HuH-7.5 (cell line): ENCODE results near the gene UVRAG.

Experiments
- DNase-seq: peaks from one replicate; pipeline ENCODE4 v3.0.0; 2011; ENCODE audit warnings: low spot score

The UVRAG gene

DNA sequence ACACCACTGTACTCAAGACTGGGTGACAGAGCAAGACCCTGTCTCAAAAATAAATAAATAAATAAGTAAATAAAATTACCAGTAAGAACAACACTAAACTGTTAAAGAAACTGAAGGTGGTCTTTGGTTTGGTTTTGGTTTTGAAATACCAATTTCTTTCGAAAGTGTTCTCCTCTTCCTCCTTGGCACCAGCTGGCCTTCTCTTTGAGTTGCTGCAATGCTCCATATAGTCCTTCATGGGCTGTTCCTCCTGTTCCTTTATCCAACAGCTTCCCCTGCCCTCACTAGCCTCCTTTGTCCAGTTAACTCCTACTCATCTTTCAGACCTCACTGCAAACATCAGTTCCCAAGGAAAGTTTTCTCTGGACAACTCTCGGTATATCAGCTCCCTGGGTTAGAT lies 5.0 kb upstream of the UVRAG start:
- DNase-seq: no peak

DNA sequence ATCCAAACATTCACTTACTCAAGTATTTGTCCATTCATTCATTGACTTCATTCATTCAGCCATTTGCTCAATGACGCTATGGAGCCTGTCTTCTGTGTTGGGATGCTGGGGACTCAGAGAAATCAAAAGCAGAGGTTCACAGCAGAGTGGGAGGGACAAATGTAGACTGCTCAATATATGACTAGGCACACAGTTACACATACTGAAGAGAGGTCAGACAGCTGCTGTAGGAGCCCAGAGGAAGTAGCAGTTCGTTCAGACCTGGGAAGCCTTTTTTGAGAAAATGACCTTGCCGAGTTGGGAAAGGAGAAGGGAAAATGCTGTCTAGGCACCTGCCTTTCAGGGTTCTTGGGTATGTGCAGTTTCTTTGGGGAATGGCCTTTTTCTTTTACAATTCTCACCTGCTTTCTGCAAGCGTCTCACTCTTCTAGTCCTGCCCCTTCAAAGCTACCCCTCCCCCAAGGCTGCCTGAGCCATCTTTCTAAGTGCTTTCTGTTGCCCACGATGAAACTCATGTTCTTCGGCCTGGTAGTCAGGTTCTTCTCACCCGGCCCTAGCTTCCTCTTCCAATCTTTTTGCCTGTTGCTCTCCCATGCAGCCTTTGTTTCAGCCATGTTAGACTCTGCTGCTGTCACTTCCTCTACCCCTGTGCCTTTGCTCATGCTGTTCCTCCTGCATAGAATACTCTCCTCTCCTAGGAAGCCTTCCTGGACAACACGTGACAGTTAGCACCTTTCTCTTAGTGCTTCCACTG lies 4.2 kb upstream of the UVRAG start:
- no peak for DNase-seq

DNA sequence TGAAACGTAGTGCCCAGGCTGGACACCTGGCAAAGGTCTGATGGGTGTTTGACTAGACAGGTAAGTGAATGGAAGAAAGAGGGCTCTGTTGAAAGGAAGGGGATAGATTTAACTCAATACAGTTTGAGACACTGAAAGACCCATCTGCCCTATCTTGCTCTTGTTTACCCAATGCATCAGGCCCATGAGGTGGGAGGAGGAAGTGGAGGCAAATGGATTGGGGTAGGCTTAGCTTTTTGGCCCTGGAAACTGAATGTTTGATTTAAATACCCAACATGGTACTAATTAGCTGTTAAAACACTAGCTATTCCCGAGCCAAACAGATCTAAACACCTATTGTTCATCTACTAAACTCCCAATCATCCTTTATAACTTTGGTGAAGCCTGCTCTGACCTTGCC lies 3.5 kb upstream of the UVRAG start:
- no peak for DNase-seq

DNA sequence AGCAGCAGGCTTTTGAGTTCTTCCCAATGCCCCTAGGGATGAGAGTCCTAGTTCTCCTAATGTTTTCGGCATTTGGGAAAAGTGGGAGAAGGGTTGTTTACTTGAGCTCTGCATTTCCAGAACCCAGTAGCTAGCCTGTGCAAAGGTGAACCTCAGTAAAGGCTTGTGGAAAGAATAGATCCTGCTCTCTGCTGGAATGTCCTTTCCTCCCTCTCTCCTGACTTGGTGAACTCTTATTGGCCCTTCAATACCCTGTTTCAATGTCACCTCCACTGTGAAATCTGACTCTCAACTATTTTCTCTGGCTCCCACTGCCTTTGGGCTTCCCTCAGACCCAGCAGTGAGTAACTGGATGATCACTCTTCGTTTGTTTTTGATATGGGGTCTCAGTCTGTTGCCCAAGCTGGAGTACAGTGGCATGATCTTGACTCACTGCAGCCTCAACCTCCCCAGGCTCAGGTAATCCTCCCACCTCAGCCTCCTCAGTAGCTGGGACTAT lies 2.4 kb upstream of the UVRAG start:
- no peak for DNase-seq

DNA sequence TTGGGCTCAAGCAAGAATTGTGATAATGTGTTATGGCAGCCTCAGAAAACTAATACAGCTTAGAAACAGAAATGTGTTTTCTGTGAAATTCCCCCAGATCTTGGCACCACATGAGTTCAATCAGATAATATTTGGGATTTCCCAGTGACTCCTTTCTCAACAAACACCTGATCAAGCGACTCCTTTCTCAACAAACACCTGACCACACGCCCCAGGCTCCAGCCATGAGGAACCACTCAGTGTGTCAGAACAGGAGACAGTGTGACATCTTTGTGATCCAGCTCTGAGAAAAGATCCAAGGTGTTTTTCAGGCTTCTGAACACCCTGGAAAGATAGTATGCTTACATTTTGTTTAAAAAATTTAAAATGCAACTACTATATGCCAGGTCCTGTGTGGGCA lies 1.9 kb upstream of the UVRAG start:
- no peak for DNase-seq

DNA sequence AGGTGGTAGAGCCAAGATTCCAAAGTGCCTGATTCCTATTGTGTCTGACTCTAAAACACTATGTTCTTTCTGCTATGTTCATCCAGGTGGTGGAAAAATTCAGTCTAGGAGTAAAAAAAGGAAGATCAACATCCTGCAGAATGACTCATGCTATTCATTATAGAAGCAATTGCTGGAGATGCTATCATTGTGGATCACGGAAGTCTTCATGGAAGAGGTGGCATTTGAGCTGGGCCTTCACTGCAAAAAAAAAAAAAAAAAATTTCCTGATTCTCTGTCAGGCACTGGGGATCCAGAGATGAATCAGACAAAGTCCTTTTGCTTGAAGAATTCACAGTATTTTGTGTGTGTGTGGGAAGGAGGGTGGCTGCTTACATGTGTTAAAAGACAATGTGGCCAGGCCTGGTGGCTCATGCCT lies 1.4 kb upstream of the UVRAG start:
- DNase-seq: no peak

DNA sequence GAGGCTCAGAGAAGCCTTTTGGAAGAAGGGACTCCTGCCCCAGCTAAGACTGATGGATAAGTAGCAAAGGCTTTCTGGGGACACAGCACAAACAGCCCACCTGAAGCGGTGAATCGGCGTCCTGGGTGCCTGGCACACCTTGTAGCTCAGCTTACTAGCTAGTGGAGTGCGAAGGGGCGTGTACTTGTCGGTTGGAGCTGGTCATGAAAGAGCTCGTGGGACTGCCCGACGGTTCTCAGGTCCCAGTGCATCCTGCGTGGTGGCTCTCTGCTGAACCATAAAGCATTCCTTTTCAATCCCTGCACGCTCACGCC lies 690 bp upstream of the UVRAG start:
- DNase-seq: no peak

DNA sequence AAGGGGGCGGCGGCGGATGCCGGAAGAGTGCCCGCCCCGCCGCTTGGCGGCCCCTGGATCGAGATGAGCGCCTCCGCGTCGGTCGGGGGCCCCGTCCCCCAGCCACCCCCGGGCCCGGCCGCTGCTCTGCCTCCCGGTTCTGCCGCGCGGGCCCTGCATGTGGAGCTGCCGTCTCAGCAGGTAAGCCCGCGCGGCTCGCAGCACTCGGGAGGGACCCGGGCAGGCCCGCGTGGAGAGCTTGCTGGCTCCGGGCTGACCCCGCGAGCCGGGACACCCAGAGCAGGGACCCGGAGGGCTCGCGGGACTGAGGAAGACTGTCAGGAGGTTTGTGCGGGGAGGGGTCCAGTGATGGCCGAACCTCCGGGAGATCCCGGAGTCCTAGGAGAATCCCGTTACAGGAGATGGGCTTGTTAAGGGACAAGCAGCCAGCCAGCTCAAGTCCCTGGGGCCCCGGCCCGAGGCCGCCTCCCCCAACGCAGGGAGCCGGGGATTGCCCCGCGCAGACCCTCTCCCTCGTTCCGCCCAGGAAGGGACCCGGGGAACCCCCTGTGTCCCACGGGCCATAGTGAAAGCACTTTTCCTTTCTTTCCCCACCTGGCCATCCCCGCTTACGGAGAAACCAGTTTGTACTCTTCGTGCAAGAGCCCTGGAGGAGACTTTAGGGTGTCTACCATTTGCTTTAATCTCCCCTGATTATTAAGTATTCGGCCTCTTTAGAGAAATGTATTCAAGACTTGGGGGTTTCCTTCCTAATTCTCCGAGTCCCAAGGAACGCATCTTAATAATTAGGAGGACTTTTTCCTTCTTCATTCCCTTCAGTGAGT lies 547 bp downstream of the UVRAG start:
- DNase-seq: peak; percentile 30

DNA sequence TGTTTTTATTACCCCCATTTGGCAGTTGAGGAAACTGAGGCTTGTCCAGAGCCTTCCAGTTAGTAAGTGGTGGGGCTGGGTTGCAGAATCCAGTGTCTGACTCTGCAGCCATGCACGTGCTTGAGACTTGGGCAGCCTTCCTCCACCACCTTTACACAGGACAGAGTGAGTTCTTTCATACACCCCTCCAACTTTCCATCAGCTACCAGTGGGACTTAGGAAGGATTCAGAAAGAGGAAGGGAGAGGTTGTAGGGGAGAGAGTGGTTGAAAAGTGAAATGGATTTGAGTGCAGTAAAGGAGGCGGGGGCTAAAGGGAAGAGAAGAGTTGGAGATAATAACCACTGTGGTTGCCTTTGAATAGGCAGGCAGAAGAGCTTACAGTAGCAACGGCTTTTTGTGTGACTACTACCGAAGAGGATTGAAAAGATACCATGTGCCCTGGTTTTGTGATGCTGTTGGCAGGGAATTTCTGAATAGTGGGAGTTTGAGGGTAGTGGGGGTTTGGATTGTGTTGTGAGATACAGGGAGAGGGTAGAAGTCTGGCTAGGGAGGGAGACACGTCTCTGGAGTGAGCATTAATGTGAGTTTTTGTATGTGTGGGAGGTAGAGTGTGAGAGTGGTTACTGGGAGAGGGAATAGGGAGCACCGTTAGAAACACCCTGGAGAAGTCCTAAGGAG lies 1.7 kb downstream of the UVRAG start:
- DNase-seq: no peak

DNA sequence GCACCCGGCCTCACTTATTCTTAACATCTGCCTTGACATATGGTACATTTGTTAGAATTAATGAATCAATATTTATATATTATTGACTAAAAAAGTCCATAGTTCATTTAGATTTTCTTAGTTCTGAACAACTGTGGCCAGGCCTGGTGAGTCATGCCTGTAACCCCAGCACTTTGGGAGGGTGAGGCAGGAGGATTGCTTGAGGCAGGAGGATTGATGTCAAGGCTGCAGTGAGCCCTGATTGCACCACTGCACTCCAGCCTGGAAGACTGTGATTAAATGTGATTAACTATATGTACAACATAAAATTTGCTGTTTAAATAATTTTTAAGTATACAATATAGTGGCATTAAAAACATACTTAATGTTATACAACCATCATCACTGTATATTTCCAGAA lies 5.6 kb downstream of the UVRAG start:
- no peak for DNase-seq

DNA sequence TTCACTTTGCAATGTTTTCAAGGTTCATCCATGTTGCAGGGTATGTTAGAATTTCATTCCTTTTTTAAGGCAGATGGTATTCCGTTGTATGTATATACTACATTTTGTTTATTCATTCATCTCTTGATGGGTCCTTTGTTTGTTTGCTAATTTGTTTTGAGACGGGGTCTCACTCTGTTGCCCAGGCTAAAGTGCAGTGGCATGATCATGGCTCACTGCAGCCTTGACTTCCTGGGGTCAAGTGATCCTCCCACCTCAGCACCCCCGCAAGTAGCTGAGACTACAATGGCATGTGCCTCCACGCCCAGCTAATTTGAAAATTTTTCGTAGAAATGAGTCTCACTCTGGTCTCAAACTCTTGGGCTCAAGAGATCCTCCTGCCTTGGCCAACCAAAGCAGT lies 6.2 kb downstream of the UVRAG start:
- DNase-seq: no peak

DNA sequence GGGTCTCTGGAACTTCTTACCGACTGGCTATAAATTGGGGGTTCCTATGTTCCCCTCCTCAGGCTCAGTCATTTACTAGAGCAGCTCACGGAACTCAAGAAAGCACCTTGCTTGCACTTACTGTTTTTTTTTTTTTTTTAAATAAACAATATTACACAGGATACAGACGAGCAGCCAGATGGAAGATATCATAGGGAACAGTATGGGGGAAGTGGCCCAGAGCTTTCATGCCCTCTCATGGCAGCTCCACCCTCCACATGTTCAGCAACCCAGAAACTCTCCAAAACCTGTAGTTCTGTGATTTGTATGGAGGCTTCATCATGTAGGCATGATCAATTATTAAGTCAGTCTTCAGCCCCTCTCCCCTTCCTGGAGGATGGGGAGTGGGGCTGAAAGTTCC lies 7.5 kb downstream of the UVRAG start:
- DNase-seq: no peak

DNA sequence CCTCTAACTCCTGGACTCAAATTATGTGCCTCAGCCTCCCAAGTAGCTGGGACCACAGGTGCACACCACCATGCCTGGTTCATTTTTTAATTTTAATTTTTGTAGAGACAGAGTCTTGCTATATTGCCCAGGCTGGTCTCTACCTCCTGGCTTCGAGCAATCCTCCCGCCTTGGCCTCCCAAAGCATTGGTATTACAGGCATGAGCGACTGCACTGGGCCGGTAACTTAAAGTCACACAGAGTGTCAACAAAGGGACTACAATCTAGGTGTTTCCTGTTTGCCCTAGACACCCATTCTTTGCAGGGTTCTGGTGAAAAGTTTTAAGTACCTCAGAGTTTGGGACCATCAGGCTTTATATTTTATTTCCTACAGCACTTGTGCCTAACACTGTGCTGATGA lies 8.4 kb downstream of the UVRAG start:
- DNase-seq: no peak

DNA sequence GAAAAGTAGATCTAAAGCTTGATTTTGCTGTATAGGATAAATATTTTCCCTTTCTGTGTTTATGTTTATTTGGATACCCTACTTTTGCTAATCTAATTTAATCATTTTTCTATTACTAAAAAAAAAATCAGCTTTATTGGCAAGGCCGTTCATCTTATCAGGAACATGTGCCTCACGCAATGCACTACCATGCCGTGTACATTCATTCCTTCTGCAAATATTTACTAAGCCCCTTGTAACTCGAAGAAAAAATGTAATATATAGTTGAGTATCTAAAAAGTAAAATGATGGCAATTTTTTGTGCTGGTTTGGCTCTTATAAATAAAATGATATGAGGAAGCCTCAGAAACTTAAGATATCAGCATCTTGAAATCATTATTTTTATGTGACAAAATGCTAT lies 8.9 kb downstream of the UVRAG start:
- DNase-seq: no peak

DNA sequence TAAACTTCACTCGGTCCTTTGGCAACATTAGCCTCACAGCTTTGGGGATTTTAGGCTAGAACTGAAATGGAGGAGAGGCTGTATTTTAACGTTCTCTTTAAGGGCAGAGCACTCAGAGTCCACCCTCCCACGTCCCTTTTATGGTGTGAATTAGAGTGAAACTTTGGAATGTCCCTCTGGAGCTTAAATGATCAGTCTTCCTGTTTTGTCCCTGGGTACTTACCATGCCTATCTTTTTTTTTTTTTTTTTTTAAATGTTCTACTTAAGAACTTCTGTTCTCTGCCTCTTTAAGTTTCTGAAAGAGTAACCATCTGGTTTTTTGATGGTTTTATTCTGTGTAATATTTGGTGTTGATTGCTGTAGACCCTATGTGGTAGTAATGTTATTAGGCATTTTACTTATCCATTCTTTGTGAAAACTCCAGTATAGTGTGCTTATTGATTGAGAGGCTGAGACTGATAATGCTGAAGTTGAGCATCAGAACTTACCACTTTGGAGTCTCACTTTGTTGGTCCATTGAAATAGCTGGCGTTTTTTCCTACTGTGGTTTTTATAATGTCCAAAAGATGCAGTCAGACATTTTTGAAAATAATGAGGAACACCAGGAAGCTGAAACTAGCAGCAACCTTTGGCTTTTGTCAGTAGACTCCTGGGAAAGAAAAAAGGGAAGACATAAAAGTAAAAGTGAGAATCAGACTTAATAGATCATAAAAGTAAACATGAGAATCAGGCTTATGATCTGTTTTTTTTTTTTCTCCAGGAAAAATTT lies 11.6 kb downstream of the UVRAG start:
- DNase-seq: no peak

DNA sequence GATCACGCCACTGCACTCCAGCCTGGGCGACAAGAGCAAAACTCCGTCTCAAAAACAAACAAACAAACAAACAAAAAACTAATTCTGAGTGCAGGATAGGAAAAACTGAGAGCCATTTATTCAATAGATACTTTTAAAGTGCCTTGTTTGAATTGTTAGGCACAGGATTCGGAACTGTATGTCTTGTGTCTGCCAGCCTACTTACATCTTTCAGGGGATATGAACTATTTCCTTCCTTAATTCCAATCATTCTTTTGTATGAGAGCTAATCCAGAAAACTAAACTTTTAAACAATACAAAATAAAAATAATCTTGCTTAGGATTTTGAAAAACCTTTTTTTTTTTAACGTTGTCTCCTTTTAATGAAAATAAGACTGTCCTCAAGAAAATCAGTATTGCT lies 12.6 kb downstream of the UVRAG start:
- DNase-seq: no peak

DNA sequence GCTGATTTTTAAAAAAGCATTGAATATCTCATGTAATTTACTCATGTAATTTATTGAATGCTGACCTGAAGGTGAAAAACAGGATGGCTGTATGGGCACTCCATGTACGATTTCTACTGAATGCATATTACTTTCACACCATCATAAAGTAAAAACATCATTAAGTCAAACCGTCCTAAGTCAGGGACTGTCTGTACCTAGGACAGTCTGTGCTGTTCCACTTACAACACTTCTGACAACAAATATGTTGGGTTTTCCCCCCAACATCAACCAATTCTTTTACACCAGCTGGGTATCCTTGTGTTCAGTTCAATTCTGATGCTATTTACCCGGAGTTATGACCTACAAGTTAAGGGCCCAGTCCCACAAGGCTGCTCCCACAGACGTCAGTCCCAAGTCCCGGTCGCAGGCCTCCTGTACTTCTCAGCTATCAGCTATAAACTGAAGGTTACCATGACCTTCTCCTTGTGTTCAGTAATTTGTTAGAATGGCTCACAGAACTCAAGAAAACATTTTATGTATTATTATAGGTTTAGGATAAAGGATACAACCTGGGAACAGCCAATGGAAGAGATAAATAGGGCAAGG lies 17.0 kb downstream of the UVRAG start:
- no peak for DNase-seq

DNA sequence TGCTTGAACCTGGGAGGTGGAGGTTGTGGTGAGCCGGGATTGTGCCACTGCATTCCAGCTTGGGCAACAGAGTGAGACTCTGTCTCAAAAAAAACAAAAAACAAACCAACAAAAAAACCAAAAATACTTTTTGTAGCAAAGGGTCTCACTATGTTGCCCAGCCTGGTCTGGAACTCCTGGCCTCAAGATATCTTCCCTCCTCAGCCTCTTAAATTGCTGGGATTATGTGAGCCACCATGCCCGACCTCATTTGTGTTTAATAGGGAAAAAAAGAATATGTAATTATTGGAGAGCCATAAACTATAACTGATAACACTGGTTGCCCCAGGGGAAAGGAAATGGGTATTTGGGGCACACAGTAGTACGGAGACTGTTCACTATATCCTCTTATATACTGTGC lies 19.7 kb downstream of the UVRAG start:
- DNase-seq: no peak

DNA sequence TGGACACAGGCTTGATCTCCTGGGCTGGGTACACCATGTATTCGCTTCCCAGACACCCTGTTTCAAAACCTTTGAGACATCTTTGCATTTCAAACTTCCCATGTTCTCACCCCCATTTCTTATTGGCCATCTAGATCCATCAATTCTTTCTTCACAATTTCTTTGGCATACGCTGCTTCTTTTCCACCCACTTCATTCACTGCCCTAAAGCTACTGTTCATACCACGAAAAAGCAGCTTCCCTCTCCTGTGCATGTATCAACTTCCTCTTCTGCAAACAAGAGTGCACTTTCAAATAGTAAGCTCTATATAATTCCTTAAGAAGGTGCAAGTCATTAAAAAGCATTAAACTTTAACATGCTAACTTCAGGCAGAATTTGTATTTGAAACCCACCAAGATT lies 21.4 kb downstream of the UVRAG start:
- DNase-seq: no peak

DNA sequence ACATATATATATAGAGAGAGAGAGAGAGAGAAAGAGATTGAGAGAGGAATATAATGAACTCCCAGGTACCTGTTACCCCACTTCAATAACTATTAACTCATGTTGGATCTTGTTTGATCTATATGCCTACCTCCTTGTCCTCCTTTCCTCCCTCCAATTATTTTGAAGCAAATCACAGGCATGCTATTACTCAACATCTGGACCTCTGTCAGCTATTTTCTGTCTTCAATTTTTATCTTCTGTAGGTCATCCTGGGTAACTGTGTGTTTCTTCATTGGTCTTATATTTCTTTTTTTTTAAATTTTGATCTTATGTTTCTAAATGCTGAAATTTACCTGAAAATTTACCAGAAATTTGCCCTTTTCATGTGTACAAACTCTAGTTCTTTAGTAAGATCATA lies 24.8 kb downstream of the UVRAG start:
- DNase-seq: no peak

DNA sequence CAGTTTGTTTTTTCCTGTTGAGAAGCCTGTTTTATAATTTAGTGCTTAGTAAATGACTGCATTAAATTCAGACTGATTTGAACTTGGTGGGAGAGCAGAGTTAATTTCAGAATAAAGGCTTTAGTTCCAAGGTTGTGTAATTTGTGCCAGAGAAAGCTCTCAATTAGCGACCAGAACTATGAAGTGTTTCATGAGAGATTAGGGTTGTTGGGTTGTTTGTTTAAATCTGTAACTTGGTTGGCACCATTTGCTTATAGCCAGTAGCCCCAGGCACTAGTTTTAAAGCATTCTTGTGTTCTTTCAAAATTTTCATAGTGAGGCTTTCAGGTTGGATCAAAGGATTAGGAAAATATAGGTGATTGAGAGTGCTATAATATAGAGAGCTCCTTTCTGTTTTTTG lies 25.5 kb downstream of the UVRAG start:
- no peak for DNase-seq

DNA sequence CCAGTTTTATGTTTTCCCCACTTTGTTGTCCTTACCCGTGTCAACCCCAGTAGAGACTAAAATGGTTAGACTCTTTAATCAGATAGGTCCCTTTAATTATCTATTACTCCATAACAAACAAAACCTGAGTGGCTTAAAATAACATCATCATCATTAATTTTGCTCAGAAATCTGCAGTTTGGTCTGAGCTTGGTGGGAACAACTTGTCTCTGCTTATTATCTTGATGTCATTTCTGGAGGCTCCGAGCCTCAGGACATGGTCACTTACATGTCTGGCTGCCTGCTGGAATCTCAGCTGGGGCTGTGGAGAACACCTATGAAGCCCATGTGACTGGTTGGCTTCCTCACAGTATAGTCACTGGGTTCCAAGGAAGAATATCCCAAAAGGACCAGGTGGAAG lies 26.7 kb downstream of the UVRAG start:
- no peak for DNase-seq
